Fibroblast of lung (primary cell): Measurements from ENCODE around the gene LRRC36.

ENCODE experiments used
- EZH2 ChIP-seq: IDR thresholded peaks from 2 replicates; pipeline ENCODE4 v1.5.1; 2012; ENCODE audit warnings: low read length, control low read depth, mild to moderate bottlenecking; ENCODE audit errors: missing control alignments
- TF ChIP-seq, protein P1 (sequence below), 2 donors: IDR thresholded peaks in 1 of 2; conservative IDR thresholded peaks in 1 of 2; 1 replicate in 1 of 2; 2 replicates in 1 of 2; pipeline ENCODE4 v1.5.1; 2011 to 2012; ENCODE audit warnings: low read length in 2 of 2, control low read depth in 1 of 2, inconsistent platforms in 1 of 2, low read depth in 1 of 2, mild to moderate bottlenecking in 1 of 2

DNA sequence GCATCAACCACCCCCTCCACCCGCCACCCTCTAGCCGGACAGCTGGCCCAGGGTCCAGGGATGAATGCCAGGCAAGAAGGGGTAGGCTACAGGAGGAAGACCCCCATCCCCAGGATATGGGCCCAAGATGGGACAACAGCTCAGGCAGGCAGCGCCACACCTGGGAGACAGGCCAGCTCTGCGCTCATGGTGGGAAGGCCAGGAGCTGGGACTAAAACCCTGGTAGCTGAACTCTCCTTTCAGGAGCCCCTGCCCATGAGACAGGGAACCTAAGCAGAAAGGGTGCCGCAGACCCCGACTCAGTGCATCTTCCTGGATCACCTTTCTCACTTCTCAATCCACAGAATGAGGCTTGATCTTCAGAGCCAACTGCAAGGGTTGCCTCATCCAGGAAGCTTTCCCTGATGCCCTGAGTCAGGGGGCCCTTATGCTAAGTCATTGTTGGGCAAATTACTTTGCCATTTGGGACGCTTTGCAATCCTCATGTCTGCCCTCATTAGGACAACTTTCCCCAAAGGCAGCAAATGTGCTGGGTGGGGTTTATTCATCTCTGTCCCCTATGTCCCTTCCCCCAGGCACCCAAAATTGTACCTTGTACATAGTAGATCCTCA, 80.7 kb downstream of the LRRC36 start:
- TF ChIP-seq, protein P1, sequence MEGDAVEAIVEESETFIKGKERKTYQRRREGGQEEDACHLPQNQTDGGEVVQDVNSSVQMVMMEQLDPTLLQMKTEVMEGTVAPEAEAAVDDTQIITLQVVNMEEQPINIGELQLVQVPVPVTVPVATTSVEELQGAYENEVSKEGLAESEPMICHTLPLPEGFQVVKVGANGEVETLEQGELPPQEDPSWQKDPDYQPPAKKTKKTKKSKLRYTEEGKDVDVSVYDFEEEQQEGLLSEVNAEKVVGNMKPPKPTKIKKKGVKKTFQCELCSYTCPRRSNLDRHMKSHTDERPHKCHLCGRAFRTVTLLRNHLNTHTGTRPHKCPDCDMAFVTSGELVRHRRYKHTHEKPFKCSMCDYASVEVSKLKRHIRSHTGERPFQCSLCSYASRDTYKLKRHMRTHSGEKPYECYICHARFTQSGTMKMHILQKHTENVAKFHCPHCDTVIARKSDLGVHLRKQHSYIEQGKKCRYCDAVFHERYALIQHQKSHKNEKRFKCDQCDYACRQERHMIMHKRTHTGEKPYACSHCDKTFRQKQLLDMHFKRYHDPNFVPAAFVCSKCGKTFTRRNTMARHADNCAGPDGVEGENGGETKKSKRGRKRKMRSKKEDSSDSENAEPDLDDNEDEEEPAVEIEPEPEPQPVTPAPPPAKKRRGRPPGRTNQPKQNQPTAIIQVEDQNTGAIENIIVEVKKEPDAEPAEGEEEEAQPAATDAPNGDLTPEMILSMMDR (conservative IDR thresholded peaks at IDR 0.05 in 1 of 2, IDR thresholded peaks at IDR 0.05 in 1 of 2; ENCODE audit: low read depth in 1 of 2, low read length in 2 of 2), result no peak
- TF ChIP-seq EZH2, result no peak
